Activated CD4-positive, CD25-positive, alpha-beta regulatory T cell treated with anti-CD3 and anti-CD28 coated beads, Interleukin-2, amount 50 U/mL, for 72 hours (primary cell): ENCODE measurements around the gene FOXP4.

Experiments used
- DNase-seq: peaks from one replicate; pipeline ENCODE4 v3.0.0; 2021

The FOXP4 gene

GRCh38 chr6:41650120-41650519 is 103.9 kb downstream of the FOXP4 start:
- DNase-seq = no peak

DNA sequence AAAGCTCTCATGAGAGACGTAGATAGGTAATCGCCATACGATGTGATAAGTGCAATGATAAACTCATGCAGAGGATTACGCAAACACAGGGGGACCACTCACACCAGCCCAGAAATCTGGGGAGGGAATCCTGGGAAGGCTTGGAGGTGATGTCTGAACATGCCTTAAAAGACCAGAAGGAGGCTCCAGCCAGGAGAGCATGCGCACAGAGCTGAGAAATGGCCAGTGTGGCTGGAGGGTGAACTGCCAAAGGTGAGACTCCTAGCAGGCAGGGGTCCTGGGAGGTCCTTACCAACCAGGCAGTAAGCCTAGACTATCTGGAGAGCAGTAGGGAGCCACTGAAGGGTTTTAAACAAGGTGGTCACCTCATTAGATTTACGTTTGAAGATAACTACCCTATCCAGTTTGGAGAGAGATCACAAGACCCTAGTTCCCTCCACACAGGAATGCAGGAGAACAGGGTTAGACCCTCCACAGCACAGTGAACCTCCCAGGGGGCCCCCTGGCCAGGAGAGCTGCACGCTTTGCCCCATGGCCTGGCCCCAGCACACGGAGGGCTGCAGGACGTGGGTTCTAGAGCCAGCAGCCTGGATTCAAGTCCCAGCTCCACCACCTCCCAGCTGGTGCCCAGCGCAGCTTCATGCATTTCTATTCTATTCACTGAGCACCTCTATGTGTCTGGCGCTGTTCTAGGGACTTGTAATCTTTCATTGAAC is 105.2 kb downstream of the FOXP4 start:
- no peak for DNase-seq
